ENCODE measurements around the gene TWNK.
A peak's percentile ranks its signal among the peaks of the same experiment; 100 is the strongest.

TWNK gene

DNA sequence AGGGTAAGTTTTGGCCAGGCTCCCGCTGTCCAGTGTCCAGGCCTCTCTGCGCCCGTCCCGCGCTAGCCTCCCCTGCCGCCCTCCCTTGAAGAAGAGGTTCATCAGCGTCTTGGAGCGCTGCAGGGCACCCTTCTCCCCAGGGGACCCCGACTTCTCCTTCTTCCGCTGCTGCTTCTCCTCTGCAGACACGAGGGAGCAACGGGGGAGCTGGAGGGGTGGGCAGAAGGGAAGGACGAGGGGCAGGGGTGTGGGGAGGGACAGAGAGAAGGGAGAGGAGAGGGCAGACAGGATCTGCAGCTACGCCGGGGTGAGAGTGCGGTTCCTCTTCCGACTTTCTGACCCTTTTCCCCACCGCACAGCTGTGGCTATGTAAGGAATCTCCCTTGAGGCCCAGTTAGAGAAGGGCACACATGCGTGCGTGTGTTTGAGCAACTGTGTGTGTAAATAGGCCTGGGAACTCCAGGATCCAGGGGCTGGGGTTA lies 30.8 kb downstream of the TWNK start:
- H2AFZ ChIP-seq (ENCODE audit: low read length): no peak overlapping the region

DNA sequence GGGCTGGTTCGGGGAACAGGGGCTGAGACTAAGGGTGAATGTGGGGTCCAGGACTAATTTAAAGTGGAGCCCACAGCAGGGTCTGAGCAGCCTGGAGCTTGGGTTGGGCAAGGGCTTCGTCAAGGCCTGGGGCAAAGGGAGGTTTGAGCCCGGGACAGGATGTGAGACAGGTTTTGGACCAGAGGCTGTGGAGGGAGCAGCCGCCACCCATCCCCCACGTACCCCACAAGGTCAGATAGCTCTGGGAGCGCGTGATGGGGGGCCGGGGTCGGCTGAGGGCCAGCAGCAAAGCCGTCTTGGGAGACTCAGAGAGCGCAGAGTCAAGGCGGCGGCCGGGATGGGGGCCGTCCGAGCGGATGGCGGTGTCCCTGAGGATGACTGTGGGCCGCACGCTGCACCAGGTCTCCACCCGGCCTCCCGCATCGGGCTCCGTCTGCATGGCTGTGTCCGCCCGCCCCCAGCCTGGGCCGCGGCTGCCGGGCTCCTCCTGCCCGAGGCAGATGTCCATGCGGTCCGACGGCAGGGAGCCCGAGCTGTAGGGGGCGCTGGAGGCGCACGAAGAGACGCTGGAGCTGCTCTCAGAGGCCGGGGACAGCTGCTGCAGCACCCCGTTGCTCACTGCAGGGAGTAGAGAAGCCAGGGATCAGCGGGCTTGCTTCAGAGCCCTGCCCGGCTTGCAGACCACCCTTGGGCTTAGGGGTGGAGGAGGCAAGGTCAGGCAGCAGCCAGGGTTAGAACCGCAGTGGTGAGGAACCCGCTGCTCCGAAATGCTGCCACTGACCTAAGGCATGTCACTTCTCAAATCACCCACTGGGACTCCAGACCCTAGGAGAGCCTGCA lies 31.5 kb downstream of the TWNK start:
- no peaks in the 10 kb centered on the region for H3K9me2 ChIP-seq (ENCODE audit: low read depth, low read length)
- no peaks in the 10 kb centered on the region for H3K27me3 ChIP-seq (ENCODE audit: insufficient read depth, low read length)
- TF ChIP-seq, protein P1, sequence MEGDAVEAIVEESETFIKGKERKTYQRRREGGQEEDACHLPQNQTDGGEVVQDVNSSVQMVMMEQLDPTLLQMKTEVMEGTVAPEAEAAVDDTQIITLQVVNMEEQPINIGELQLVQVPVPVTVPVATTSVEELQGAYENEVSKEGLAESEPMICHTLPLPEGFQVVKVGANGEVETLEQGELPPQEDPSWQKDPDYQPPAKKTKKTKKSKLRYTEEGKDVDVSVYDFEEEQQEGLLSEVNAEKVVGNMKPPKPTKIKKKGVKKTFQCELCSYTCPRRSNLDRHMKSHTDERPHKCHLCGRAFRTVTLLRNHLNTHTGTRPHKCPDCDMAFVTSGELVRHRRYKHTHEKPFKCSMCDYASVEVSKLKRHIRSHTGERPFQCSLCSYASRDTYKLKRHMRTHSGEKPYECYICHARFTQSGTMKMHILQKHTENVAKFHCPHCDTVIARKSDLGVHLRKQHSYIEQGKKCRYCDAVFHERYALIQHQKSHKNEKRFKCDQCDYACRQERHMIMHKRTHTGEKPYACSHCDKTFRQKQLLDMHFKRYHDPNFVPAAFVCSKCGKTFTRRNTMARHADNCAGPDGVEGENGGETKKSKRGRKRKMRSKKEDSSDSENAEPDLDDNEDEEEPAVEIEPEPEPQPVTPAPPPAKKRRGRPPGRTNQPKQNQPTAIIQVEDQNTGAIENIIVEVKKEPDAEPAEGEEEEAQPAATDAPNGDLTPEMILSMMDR (IDR thresholded peaks at IDR 0.05; ENCODE audit: low read length): peak; percentile 46
- TF ChIP-seq EZH2 (IDR thresholded peaks at IDR 0.05; ENCODE audit: borderline replicate concordance, low read length): no peak
- no peaks in the 10 kb centered on the region for H3K79me2 ChIP-seq (ENCODE audit: insufficient read depth, low read length)
- H3K4me2 ChIP-seq (ENCODE audit: low read length): no peak overlapping the region
- H3K9ac ChIP-seq (ENCODE audit: low read length): no peak overlapping the region
- no peaks in the 10 kb centered on the region for H3K36me3 ChIP-seq (ENCODE audit: insufficient read depth, low read length)
- no peak overlapping the region for H3K4me3 ChIP-seq (ENCODE audit: low read depth, low read length, poor library complexity, severe bottlenecking)
- no peaks in the 10 kb centered on the region for H4K20me1 ChIP-seq (ENCODE audit: insufficient read depth, low read length)
- no peak overlapping the region for H2AFZ ChIP-seq (ENCODE audit: low read length)
- H3K4me1 ChIP-seq (ENCODE audit: insufficient read depth, low read length, severe bottlenecking): no peaks in the 10 kb centered on the region
- H3K9me3 ChIP-seq (ENCODE audit: low read length): no peaks in the 10 kb centered on the region
- no peaks in the 10 kb centered on the region for H3F3A ChIP-seq (ENCODE audit: insufficient read depth, low read length)
- no peak overlapping the region for H3K27ac ChIP-seq (ENCODE audit: low read depth, low read length, poor library complexity, severe bottlenecking)

More for the DNA sequence above, 30.8 kb downstream of the TWNK start:
- Histone ChIP-seq H3K9me2 (ENCODE audit: low read depth, low read length) (no peaks in the 10 kb centered on the region), H3K79me2 (ENCODE audit: insufficient read depth, low read length) (no peaks in the 10 kb centered on the region), H3K27ac (ENCODE audit: low read depth, low read length, poor library complexity, severe bottlenecking) (no peak overlapping the region), H3K9me3 (ENCODE audit: low read length) (no peaks in the 10 kb centered on the region), H3K9ac (ENCODE audit: low read length) (no peak overlapping the region), H3F3A (ENCODE audit: insufficient read depth, low read length) (no peaks in the 10 kb centered on the region), H4K20me1 (ENCODE audit: insufficient read depth, low read length) (no peaks in the 10 kb centered on the region), H3K4me2 (ENCODE audit: low read length) (no peak overlapping the region), H3K36me3 (ENCODE audit: insufficient read depth, low read length) (no peaks in the 10 kb centered on the region), H3K27me3 (ENCODE audit: insufficient read depth, low read length) (no peaks in the 10 kb centered on the region), H3K4me1 (ENCODE audit: insufficient read depth, low read length, severe bottlenecking) (no peaks in the 10 kb centered on the region), H3K4me3 (ENCODE audit: low read depth, low read length, poor library complexity, severe bottlenecking) (no peak overlapping the region)
- TF ChIP-seq, protein P1 (IDR thresholded peaks at IDR 0.05; ENCODE audit: low read length): no peak
- no peak for TF ChIP-seq EZH2 (IDR thresholded peaks at IDR 0.05; ENCODE audit: borderline replicate concordance, low read length)

GRCh38 chr10:101019440-101019703 lies 32.0 kb downstream of the TWNK start:
- Histone ChIP-seq H3K9ac (ENCODE audit: low read length) (no peak overlapping the region), H3K4me2 (ENCODE audit: low read length) (no peak overlapping the region), H3K27ac (ENCODE audit: low read depth, low read length, poor library complexity, severe bottlenecking) (no peak overlapping the region), H3K4me3 (ENCODE audit: low read depth, low read length, poor library complexity, severe bottlenecking) (no peak overlapping the region), H3K27me3 (ENCODE audit: insufficient read depth, low read length) (no peaks in the 10 kb centered on the region), H2AFZ (ENCODE audit: low read length) (no peak overlapping the region), H3K36me3 (ENCODE audit: insufficient read depth, low read length) (no peaks in the 10 kb centered on the region), H3K9me2 (ENCODE audit: low read depth, low read length) (no peaks in the 10 kb centered on the region), H3K4me1 (ENCODE audit: insufficient read depth, low read length, severe bottlenecking) (no peaks in the 10 kb centered on the region), H3F3A (ENCODE audit: insufficient read depth, low read length) (no peaks in the 10 kb centered on the region), H3K79me2 (ENCODE audit: insufficient read depth, low read length) (no peaks in the 10 kb centered on the region), H3K9me3 (ENCODE audit: low read length) (no peaks in the 10 kb centered on the region), H4K20me1 (ENCODE audit: insufficient read depth, low read length) (no peaks in the 10 kb centered on the region)
- TF ChIP-seq, protein P1 (IDR thresholded peaks at IDR 0.05; ENCODE audit: low read length): no peak
- no peak for TF ChIP-seq EZH2 (IDR thresholded peaks at IDR 0.05; ENCODE audit: borderline replicate concordance, low read length)

All from OCI-LY1 (cell line).